ENCODE data around the gene GALNT4.
A peak's percentile ranks its signal among the peaks of the same experiment; 100 is the strongest.

GALNT4 gene

DNA sequence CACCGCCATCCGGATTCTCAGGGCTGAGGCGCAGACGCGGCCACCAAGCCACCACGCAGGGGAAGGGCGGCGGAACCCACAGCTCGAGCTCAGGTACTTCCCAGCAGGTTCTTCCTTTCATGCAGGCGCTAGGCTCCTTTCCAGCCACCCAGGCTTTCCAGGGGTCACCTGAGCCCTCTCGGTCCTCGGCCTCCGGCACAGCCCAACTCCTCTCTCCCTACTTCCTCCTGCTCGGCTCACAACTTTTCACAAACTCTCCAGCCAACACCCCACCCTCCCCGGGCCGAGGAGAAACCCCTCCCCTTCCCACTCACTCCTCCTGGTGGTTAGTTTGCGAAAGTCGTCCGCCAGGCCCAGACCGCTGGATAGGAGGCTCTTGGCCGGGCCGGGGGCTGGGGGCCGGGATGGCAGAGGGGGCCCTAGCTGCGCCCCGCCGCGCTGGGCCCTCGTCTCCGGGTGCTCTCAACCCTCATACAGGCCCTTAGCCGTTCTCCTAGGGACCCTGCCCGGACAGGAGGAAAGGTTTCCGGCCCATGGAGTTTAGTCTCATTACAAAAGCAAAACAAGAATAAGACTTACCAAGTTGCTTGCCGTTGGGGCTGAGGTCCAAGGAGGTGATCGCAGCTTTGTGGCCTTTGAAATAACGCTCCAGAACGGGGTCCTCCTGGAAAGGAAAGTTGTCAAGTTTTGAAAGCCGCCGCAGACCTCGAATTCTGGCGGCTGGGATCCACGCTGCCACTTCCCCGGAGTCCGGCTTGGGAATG lies at the start of gene GALNT4:
Gene GALNT4, minus strand, starts transcription at position 256 of the 764 bp plus-strand sequence. Its CDS starts 247 bp downstream, at position 9.
- Mint-ChIP-seq H3K27ac (peak within 1 kb of the TSS; percentile 94), H3K9me3 (no peaks in the 10 kb centered on the region), H3K4me1 (ENCODE audit: low read depth) (peaks cover 43% of the 10 kb centered on the region), H3K4me3 (peak within 1 kb of the TSS; percentile 97), H3K36me3 (ENCODE audit: low read depth) (peaks cover 28% of the 10 kb centered on the region), H3K27me3 (ENCODE audit: low read depth) (no peaks in the 10 kb centered on the region)

- Mint-ChIP-seq H3K27ac (no peak overlapping the region), H3K36me3 (ENCODE audit: low read depth) (no peaks in the 10 kb centered on the region), H3K9me3 (no peaks in the 10 kb centered on the region), H3K27me3 (ENCODE audit: low read depth) (no peaks in the 10 kb centered on the region), H3K4me1 (ENCODE audit: low read depth) (no peaks in the 10 kb centered on the region), H3K4me3 (no peak overlapping the region)
These were observed 48.6 kb upstream of the GALNT4 start for GRCh38 chr12:89573051-89573810.

DNA sequence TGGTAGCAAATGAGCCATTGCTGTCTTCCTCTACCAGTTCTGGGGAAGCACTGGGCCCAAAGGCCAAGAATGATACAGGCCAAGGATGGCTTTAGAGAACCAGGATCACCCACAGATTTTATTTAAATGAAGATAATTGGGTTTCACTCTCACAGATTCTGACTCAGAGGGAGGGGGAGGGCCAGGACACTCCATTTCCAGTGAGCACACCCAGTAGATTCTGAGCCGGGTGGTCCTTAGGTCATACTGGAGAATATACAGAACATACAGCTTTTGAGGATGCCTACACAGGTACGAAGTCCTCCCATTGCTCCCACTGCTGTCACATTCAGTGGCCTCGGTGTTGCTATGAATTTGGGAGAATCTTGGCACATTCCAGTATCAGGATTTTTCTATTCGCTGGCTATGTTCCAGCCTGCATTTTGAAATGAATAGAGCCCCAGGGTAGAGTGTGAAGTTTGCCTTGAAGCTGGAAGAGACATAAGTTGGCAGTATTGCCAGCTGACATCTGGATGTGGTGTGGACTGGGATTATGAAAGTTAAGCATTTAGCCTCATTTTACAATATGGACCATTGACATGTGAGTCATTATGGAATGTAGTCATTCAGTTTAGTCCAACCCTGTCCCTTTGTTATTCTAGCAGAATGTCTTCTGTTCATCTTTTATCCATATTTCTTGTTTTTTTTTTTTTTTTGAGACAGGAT lies 47.0 kb upstream of the GALNT4 start:
- H3K4me3 Mint-ChIP-seq, result no peak overlapping the region
- peaks cover 5% of the 10 kb centered on the region for H3K4me1 Mint-ChIP-seq (ENCODE audit: low read depth)
- no peak overlapping the region for H3K27ac Mint-ChIP-seq
- no peaks in the 10 kb centered on the region for H3K9me3 Mint-ChIP-seq
- peaks cover 2% of the 10 kb centered on the region for H3K36me3 Mint-ChIP-seq (ENCODE audit: low read depth)
- no peaks in the 10 kb centered on the region for H3K27me3 Mint-ChIP-seq (ENCODE audit: low read depth)

DNA sequence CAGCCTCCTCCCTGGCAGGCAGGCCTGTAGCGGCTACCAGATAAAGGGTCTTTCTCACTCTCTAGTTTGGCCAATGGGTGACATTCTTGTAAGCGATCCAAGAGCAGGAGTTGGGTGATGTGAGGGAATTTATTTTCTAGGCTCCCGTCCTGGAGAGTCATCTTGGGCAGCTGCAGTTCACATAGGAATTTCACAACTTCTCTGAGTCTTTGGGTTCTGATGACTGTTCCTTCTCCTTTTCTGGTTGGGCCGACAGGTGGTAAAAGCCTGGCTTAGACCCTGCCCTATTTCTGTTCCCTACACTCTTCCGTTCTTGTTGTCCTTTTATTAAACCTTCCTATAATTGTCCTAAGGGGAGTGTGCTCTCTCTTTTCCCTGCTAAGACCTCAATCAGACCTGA lies 43.9 kb upstream of the GALNT4 start:
- Mint-ChIP-seq H3K27ac (no peak overlapping the region), H3K4me1 (ENCODE audit: low read depth) (peaks cover 6% of the 10 kb centered on the region), H3K9me3 (no peaks in the 10 kb centered on the region), H3K4me3 (no peak overlapping the region), H3K27me3 (ENCODE audit: low read depth) (no peaks in the 10 kb centered on the region), H3K36me3 (ENCODE audit: low read depth) (peaks cover 2% of the 10 kb centered on the region)

DNA sequence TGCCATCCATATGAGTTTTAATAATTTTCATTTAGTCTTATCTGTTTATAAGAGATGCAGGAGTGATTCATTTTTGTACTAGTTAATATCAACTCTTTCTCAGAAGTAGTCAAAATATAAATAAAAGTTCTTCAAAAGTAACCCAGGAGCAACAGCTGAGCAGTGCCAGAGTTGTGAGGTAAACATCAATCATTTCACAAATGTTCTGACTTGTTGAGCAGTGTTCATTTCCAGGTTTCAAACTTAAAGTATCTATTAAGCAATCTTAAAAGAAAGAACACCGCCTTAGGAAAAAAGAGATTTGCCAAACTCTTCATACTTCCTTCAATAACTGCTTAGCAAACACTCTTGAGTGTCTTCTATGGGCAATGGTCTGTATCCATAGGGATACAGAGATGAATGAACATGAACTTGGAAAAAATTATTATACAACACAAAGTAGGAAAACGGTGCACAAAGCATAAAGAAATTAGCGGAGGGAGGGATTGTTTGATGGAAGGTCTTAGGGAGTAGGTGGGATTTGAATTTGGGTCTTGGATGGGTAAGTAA lies 43.2 kb upstream of the GALNT4 start:
- H3K27ac Mint-ChIP-seq, result no peak overlapping the region
- no peak overlapping the region for H3K4me3 Mint-ChIP-seq
- H3K4me1 Mint-ChIP-seq (ENCODE audit: low read depth), result peaks cover 6% of the 10 kb centered on the region
- no peaks in the 10 kb centered on the region for H3K27me3 Mint-ChIP-seq (ENCODE audit: low read depth)
- H3K36me3 Mint-ChIP-seq (ENCODE audit: low read depth), result peaks cover 2% of the 10 kb centered on the region
- H3K9me3 Mint-ChIP-seq, result no peaks in the 10 kb centered on the region

- Mint-ChIP-seq H3K4me3 (no peak overlapping the region), H3K9me3 (no peaks in the 10 kb centered on the region), H3K4me1 (ENCODE audit: low read depth) (peaks cover 8% of the 10 kb centered on the region), H3K27me3 (ENCODE audit: low read depth) (no peaks in the 10 kb centered on the region), H3K36me3 (ENCODE audit: low read depth) (peaks cover 2% of the 10 kb centered on the region), H3K27ac (no peak overlapping the region)
These were observed 42.0 kb upstream of the GALNT4 start for GRCh38 chr12:89566615-89567014.

GRCh38 chr12:89565002-89565401 lies 40.4 kb upstream of the GALNT4 start:
- peaks cover 8% of the 10 kb centered on the region for H3K4me1 Mint-ChIP-seq (ENCODE audit: low read depth)

DNA sequence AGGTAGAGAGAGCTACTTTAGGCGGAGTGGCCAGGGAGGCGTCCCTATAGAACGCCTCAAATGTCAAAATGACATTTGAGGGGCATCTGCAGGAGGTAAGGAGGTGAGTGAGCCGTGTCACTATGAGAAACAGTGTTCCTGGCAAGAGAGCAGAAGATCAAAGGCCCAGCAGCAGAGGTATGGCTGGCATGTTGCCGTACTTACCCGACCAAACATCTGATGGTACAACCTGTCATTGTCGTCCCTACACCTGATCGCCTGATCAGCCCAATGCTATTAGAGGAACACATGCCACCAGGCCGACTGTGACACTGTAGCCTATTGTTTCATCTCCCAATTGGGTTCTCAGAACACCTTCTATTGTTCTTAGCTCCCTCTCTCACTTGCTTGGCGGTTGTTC lies 35.2 kb upstream of the GALNT4 start:
- peaks cover 1% of the 10 kb centered on the region for H3K4me1 Mint-ChIP-seq (ENCODE audit: low read depth)
- H3K27me3 Mint-ChIP-seq (ENCODE audit: low read depth), result no peaks in the 10 kb centered on the region
- H3K9me3 Mint-ChIP-seq, result no peaks in the 10 kb centered on the region
- no peak overlapping the region for H3K4me3 Mint-ChIP-seq
- H3K27ac Mint-ChIP-seq, result no peak overlapping the region
- H3K36me3 Mint-ChIP-seq (ENCODE audit: low read depth), result no peaks in the 10 kb centered on the region

More at GRCh38 chr12:89565002-89565401, 40.4 kb upstream of the GALNT4 start:
- Mint-ChIP-seq H3K36me3 (ENCODE audit: low read depth) (peaks cover 2% of the 10 kb centered on the region), H3K9me3 (no peaks in the 10 kb centered on the region), H3K4me3 (no peak overlapping the region), H3K27ac (no peak overlapping the region), H3K27me3 (ENCODE audit: low read depth) (no peaks in the 10 kb centered on the region)

- H3K27me3 Mint-ChIP-seq (ENCODE audit: low read depth), result no peaks in the 10 kb centered on the region
- H3K9me3 Mint-ChIP-seq, result no peaks in the 10 kb centered on the region
- H3K4me3 Mint-ChIP-seq, result no peak overlapping the region
- H3K36me3 Mint-ChIP-seq (ENCODE audit: low read depth), result no peaks in the 10 kb centered on the region
- H3K27ac Mint-ChIP-seq, result no peak overlapping the region
- H3K4me1 Mint-ChIP-seq (ENCODE audit: low read depth), result peaks cover 1% of the 10 kb centered on the region
These were observed 32.4 kb upstream of the GALNT4 start for GRCh38 chr12:89556976-89557375.

GRCh38 chr12:89552376-89552775 lies 27.8 kb upstream of the GALNT4 start:
- Mint-ChIP-seq H3K9me3 (no peaks in the 10 kb centered on the region), H3K4me1 (ENCODE audit: low read depth) (no peaks in the 10 kb centered on the region), H3K27ac (no peak overlapping the region), H3K36me3 (ENCODE audit: low read depth) (no peaks in the 10 kb centered on the region), H3K27me3 (ENCODE audit: low read depth) (no peaks in the 10 kb centered on the region), H3K4me3 (no peak overlapping the region)

GRCh38 chr12:89551747-89552146 lies 27.2 kb upstream of the GALNT4 start:
- Mint-ChIP-seq H3K27me3 (ENCODE audit: low read depth) (no peaks in the 10 kb centered on the region), H3K4me1 (ENCODE audit: low read depth) (no peaks in the 10 kb centered on the region), H3K27ac (no peak overlapping the region), H3K36me3 (ENCODE audit: low read depth) (no peaks in the 10 kb centered on the region), H3K9me3 (no peaks in the 10 kb centered on the region), H3K4me3 (no peak overlapping the region)

GRCh38 chr12:89547101-89547500 lies 22.5 kb upstream of the GALNT4 start:
- H3K4me3 Mint-ChIP-seq, result no peak overlapping the region
- H3K27ac Mint-ChIP-seq, result no peak overlapping the region
- no peaks in the 10 kb centered on the region for H3K36me3 Mint-ChIP-seq (ENCODE audit: low read depth)
- peaks cover 2% of the 10 kb centered on the region for H3K4me1 Mint-ChIP-seq (ENCODE audit: low read depth)
- no peaks in the 10 kb centered on the region for H3K9me3 Mint-ChIP-seq
- H3K27me3 Mint-ChIP-seq (ENCODE audit: low read depth), result no peaks in the 10 kb centered on the region

- Mint-ChIP-seq H3K27me3 (ENCODE audit: low read depth) (no peaks in the 10 kb centered on the region), H3K4me3 (no peak overlapping the region), H3K9me3 (no peaks in the 10 kb centered on the region), H3K27ac (no peak overlapping the region), H3K4me1 (ENCODE audit: low read depth) (peaks cover 2% of the 10 kb centered on the region), H3K36me3 (ENCODE audit: low read depth) (no peaks in the 10 kb centered on the region)
These were observed 21.6 kb upstream of the GALNT4 start for GRCh38 chr12:89546151-89546550.

GRCh38 chr12:89544681-89545184 lies 20.1 kb upstream of the GALNT4 start:
- Mint-ChIP-seq H3K9me3 (no peaks in the 10 kb centered on the region), H3K4me1 (ENCODE audit: low read depth) (peaks cover 2% of the 10 kb centered on the region), H3K4me3 (no peak overlapping the region), H3K27ac (no peak overlapping the region), H3K36me3 (ENCODE audit: low read depth) (no peaks in the 10 kb centered on the region), H3K27me3 (ENCODE audit: low read depth) (no peaks in the 10 kb centered on the region)
